PC-9 (cell line): ENCODE results near the gene COL27A1.

Experiments
- CTCF ChIP-seq: fragments of 200-600 bp; sonication (generic); conservative IDR thresholded peaks from 2 replicates; pipeline ENCODE4 v1.6.1; 2017; ENCODE audit warnings: mixed run types, antibody characterized with exemption, mild to moderate bottlenecking, moderate library complexity
- EZH2 ChIP-seq: fragments of 200-600 bp; sonication (generic); IDR thresholded peaks from 2 replicates; pipeline ENCODE4 v1.8.0; 2017; ENCODE audit warnings: antibody characterized with exemption, low read depth

- TF ChIP-seq CTCF (no peak), EZH2 (no peak)
Observed at GRCh38 chr9:114116126-114116747, 39.1 kb upstream of the COL27A1 start.
